WTC11 (cell line): ENCODE measurements around the gene AKR1C8.

Experiments
- ARID4B ChIP-seq: sonication (generic); formaldehyde crosslinking; IDR thresholded peaks from 2 replicates; pipeline ENCODE4 v1.8.0; 2023; ENCODE audit warnings: missing genetic modification reagents, mild to moderate bottlenecking, borderline replicate concordance
- CBFB ChIP-seq: sonication (generic); formaldehyde crosslinking; IDR thresholded peaks from 2 replicates; pipeline ENCODE4 v1.8.1; 2022; ENCODE audit warnings: mild to moderate bottlenecking, low read depth, missing genetic modification reagents
- CTCF ChIP-seq: fragments of 200-600 bp; IDR thresholded peaks from 2 replicates; pipeline ENCODE4 v1.8.0; 2022; ENCODE audit warnings: antibody characterized with exemption
- FOXK1 ChIP-seq: sonication (generic); formaldehyde crosslinking; IDR thresholded peaks from 2 replicates; pipeline ENCODE4 v1.8.0; 2022; ENCODE audit warnings: mild to moderate bottlenecking, moderate library complexity, missing genetic modification reagents
- GABPB1 ChIP-seq: sonication (generic); formaldehyde crosslinking; IDR thresholded peaks from 2 replicates; pipeline ENCODE4 v1.8.1; 2023; ENCODE audit warnings: mild to moderate bottlenecking, missing genetic modification reagents
- SP1 ChIP-seq: sonication (generic); formaldehyde crosslinking; conservative IDR thresholded peaks from 2 replicates; pipeline ENCODE4 v1.8.1; 2022; ENCODE audit warnings: missing genetic modification reagents
- TCF7 ChIP-seq: sonication (generic); formaldehyde crosslinking; IDR thresholded peaks from 2 replicates; pipeline ENCODE4 v1.8.0; 2022; ENCODE audit warnings: mild to moderate bottlenecking, low read depth, missing genetic modification reagents, moderate library complexity
- ZNF219 ChIP-seq: sonication (generic); formaldehyde crosslinking; IDR thresholded peaks from 2 replicates; pipeline ENCODE4 v1.8.0; 2023; ENCODE audit warnings: missing genetic modification reagents, mild to moderate bottlenecking, borderline replicate concordance

- TF ChIP-seq ZNF219 (CRISPR knock-in tag) = no peak
- no peak for TF ChIP-seq CTCF
- no peak for TF ChIP-seq CBFB (CRISPR knock-in tag)
- TF ChIP-seq FOXK1 (CRISPR knock-in tag) = no peak
- TF ChIP-seq GABPB1 = no peak
- no peak for TF ChIP-seq ARID4B (CRISPR knock-in tag)
- no peak for TF ChIP-seq TCF7
- no peak for TF ChIP-seq SP1 (CRISPR knock-in tag)
Observed at GRCh38 chr10:5187867-5188266, 2.9 kb upstream of the AKR1C8 start.
